SK-N-SH treated with all-trans-retinoic acid at 6 μM for 48 hours (cell line): ENCODE data around the gene FUT7.

Source experiments
- ARNTL ChIP-seq: fragments of 450-650 bp; formaldehyde crosslinking; IDR thresholded peaks from 2 replicates; pipeline ENCODE4 v1.5.0; 2020; ENCODE audit warnings: low read depth, mild to moderate bottlenecking, moderate library complexity, borderline replicate concordance
- CREB5 ChIP-seq: fragments of 250-450 bp; sonication (Bioruptor Pico); IDR thresholded peaks from 2 replicates; pipeline ENCODE4 v1.5.1; 2020; ENCODE audit warnings: low read depth, mild to moderate bottlenecking, moderate library complexity
- CSDC2 ChIP-seq: fragments of 250-450 bp; sonication (Bioruptor Pico); IDR thresholded peaks from 2 replicates; pipeline ENCODE4 v1.5.0; 2020; ENCODE audit warnings: mild to moderate bottlenecking, moderate library complexity
- PATZ1 ChIP-seq: fragments of 250-450 bp; sonication (Bioruptor Pico); IDR thresholded peaks from 2 replicates; pipeline ENCODE4 v1.8.0; 2020; ENCODE audit warnings: mild to moderate bottlenecking, moderate library complexity, borderline replicate concordance
- POU6F1 ChIP-seq: fragments of 250-450 bp; sonication (Bioruptor Pico); IDR thresholded peaks from 2 replicates; pipeline ENCODE4 v1.8.0; 2021; ENCODE audit warnings: low read depth, mild to moderate bottlenecking, moderate library complexity, borderline replicate concordance
- RARB ChIP-seq: fragments of 250-450 bp; sonication (Bioruptor Pico); IDR thresholded peaks from 2 replicates; pipeline ENCODE4 v1.8.0; 2021; ENCODE audit warnings: mild to moderate bottlenecking, moderate library complexity
- SNAI2 ChIP-seq: fragments of 250-450 bp; sonication (Bioruptor Pico); IDR thresholded peaks from 2 replicates; pipeline ENCODE4 v1.5.0; 2020; ENCODE audit warnings: mild to moderate bottlenecking, moderate library complexity
- TSHZ2 ChIP-seq: fragments of 250-450 bp; sonication (Bioruptor Pico); IDR thresholded peaks from 2 replicates; pipeline ENCODE4 v1.5.0; 2020; ENCODE audit warnings: mild to moderate bottlenecking, moderate library complexity
- ZC3H10 ChIP-seq: fragments of 250-450 bp; sonication (Bioruptor Pico); IDR thresholded peaks from 2 replicates; pipeline ENCODE4 v1.5.1; 2021; ENCODE audit warnings: mild to moderate bottlenecking, moderate library complexity
- ZFP3 ChIP-seq: fragments of 250-450 bp; sonication (Bioruptor Pico); IDR thresholded peaks from 2 replicates; pipeline ENCODE4 v1.5.0; 2020; ENCODE audit warnings: mild to moderate bottlenecking, moderate library complexity
- ZFP30 ChIP-seq: fragments of 450-650 bp; formaldehyde crosslinking; IDR thresholded peaks from 2 replicates; pipeline ENCODE4 v1.5.0; 2022; ENCODE audit warnings: mild to moderate bottlenecking, moderate library complexity
- ZNF565 ChIP-seq: fragments of 450-650 bp; formaldehyde crosslinking; conservative IDR thresholded peaks from 2 replicates; pipeline ENCODE4 v1.5.0; 2020; ENCODE audit warnings: low read depth, mild to moderate bottlenecking, moderate library complexity

GRCh38 chr9:137020771-137021567 is 10.9 kb downstream of the FUT7 start:
- TF ChIP-seq TSHZ2 (no peak), ZNF565 (CRISPR knock-in tag) (no peak), CSDC2 (CRISPR knock-in tag) (no peak), CREB5 (CRISPR knock-in tag) (no peak), ZFP30 (CRISPR knock-in tag) (no peak), ARNTL (CRISPR knock-in tag) (no peak), ZC3H10 (CRISPR knock-in tag) (no peak), POU6F1 (CRISPR knock-in tag) (no peak), RARB (CRISPR knock-in tag) (no peak), SNAI2 (CRISPR knock-in tag) (no peak), PATZ1 (CRISPR knock-in tag) (no peak), ZFP3 (CRISPR knock-in tag) (no peak)
